ENCODE data around the gene CHML.
A peak's percentile ranks its signal among the peaks of the same experiment; 100 is the strongest.

CHML gene

GRCh38 chr1:241640149-241640866 is at the start of gene CHML, which contains the start of gene OPN3:
TSS of gene CHML (minus strand) at chr1:241640369. CDS start at chr1:241635766, 4,603 bp downstream.
TSS of gene OPN3 (minus strand) at chr1:241640369. CDS start at chr1:241640254, 115 bp downstream.
- H3K9me2 ChIP-seq (replicated peaks; ENCODE audit: low read depth, low read length) = no peaks in the 10 kb centered on the region
- H3K4me1 ChIP-seq (ENCODE audit: insufficient read depth, low read length, poor library complexity, severe bottlenecking) = peaks cover 13% of the 10 kb centered on the region
- TF ChIP-seq CTCF (conservative IDR thresholded peaks at IDR 0.05; ENCODE audit: low read length) = no peak
- no peak for TF ChIP-seq EZH2phosphoT487 (IDR thresholded peaks at IDR 0.05; ENCODE audit: borderline replicate concordance)
- no peaks in the 10 kb centered on the region for H3K27me3 ChIP-seq (ENCODE audit: insufficient read depth, low read length, poor library complexity, severe bottlenecking)
- peak within 1 kb of the TSS; percentile 82 for H2AFZ ChIP-seq (ENCODE audit: low read length)
- H3K36me3 ChIP-seq (ENCODE audit: insufficient read depth, low read length) = no peaks in the 10 kb centered on the region
- H3F3A ChIP-seq (ENCODE audit: low read depth) = no peaks in the 10 kb centered on the region
- peak within 1 kb of the TSS; percentile 73 for H3K4me3 ChIP-seq (ENCODE audit: low read length, poor library complexity, severe bottlenecking)
- peak within 1 kb of the TSS; percentile 62 for H3K4me2 ChIP-seq (ENCODE audit: low read depth, low read length, poor library complexity, severe bottlenecking)
- H3K79me2 ChIP-seq (ENCODE audit: insufficient read depth, low read length) = peaks cover 16% of the 10 kb centered on the region; the same call in 1 of the 2 replicates
- H3K9ac ChIP-seq (ENCODE audit: low read depth, low read length, poor library complexity, severe bottlenecking) = peak within 1 kb of the TSS; percentile 65
- H3K9me3 ChIP-seq (ENCODE audit: insufficient read depth, low read depth, low read length) = no peaks in the 10 kb centered on the region
- no peaks in the 10 kb centered on the region for H4K20me1 ChIP-seq (ENCODE audit: insufficient read depth, low read length, poor library complexity, severe bottlenecking)

GRCh38 chr1:241688940-241689368 is 48.8 kb upstream of the CHML start:
- H3K4me3 ChIP-seq (ENCODE audit: low read length, poor library complexity, severe bottlenecking) = no peak overlapping the region
- no peak overlapping the region for H3K9ac ChIP-seq (ENCODE audit: low read depth, low read length, poor library complexity, severe bottlenecking)
- no peak overlapping the region for H2AFZ ChIP-seq (ENCODE audit: low read length)
- H4K20me1 ChIP-seq (ENCODE audit: insufficient read depth, low read length, poor library complexity, severe bottlenecking) = no peaks in the 10 kb centered on the region
- no peaks in the 10 kb centered on the region for H3F3A ChIP-seq (ENCODE audit: low read depth)
- no peaks in the 10 kb centered on the region for H3K79me2 ChIP-seq (ENCODE audit: insufficient read depth, low read length)
- H3K27me3 ChIP-seq (ENCODE audit: insufficient read depth, low read length, poor library complexity, severe bottlenecking) = no peaks in the 10 kb centered on the region
- no peaks in the 10 kb centered on the region for H3K4me1 ChIP-seq (ENCODE audit: insufficient read depth, low read length, poor library complexity, severe bottlenecking)
- H3K4me2 ChIP-seq (ENCODE audit: low read depth, low read length, poor library complexity, severe bottlenecking) = no peak overlapping the region
- no peaks in the 10 kb centered on the region for H3K9me3 ChIP-seq (ENCODE audit: insufficient read depth, low read depth, low read length)
- H3K36me3 ChIP-seq (ENCODE audit: insufficient read depth, low read length) = no peaks in the 10 kb centered on the region
- TF ChIP-seq CTCF (conservative IDR thresholded peaks at IDR 0.05; ENCODE audit: low read length) (no peak), EZH2phosphoT487 (IDR thresholded peaks at IDR 0.05; ENCODE audit: borderline replicate concordance) (no peak)
- no peaks in the 10 kb centered on the region for H3K9me2 ChIP-seq (replicated peaks; ENCODE audit: low read depth, low read length)

GRCh38 chr1:241684108-241684507 is 43.9 kb upstream of the CHML start:
- no peak overlapping the region for H3K4me3 ChIP-seq (ENCODE audit: low read length, poor library complexity, severe bottlenecking)
- no peaks in the 10 kb centered on the region for H3K4me1 ChIP-seq (ENCODE audit: insufficient read depth, low read length, poor library complexity, severe bottlenecking)
- H3K9ac ChIP-seq (ENCODE audit: low read depth, low read length, poor library complexity, severe bottlenecking) = no peak overlapping the region
- TF ChIP-seq EZH2phosphoT487 (IDR thresholded peaks at IDR 0.05; ENCODE audit: borderline replicate concordance) (no peak), CTCF (conservative IDR thresholded peaks at IDR 0.05; ENCODE audit: low read length) (no peak)
- no peaks in the 10 kb centered on the region for H3K9me2 ChIP-seq (replicated peaks; ENCODE audit: low read depth, low read length)
- no peaks in the 10 kb centered on the region for H3K9me3 ChIP-seq (ENCODE audit: insufficient read depth, low read depth, low read length)
- no peak overlapping the region for H2AFZ ChIP-seq (ENCODE audit: low read length)
- no peaks in the 10 kb centered on the region for H3K27me3 ChIP-seq (ENCODE audit: insufficient read depth, low read length, poor library complexity, severe bottlenecking)
- H3F3A ChIP-seq (ENCODE audit: low read depth) = no peaks in the 10 kb centered on the region
- H4K20me1 ChIP-seq (ENCODE audit: insufficient read depth, low read length, poor library complexity, severe bottlenecking) = no peaks in the 10 kb centered on the region
- no peaks in the 10 kb centered on the region for H3K36me3 ChIP-seq (ENCODE audit: insufficient read depth, low read length)
- H3K79me2 ChIP-seq (ENCODE audit: insufficient read depth, low read length) = no peaks in the 10 kb centered on the region
- no peak overlapping the region for H3K4me2 ChIP-seq (ENCODE audit: low read depth, low read length, poor library complexity, severe bottlenecking)
